Stomach smooth muscle (tissue), 2 donors: ENCODE results near the gene PANX2.
A peak's percentile ranks its signal among the peaks of the same experiment; 100 is the strongest.

ENCODE experiments used
- H3K27ac ChIP-seq: one replicate; pipeline ENCODE4 v1.7.0; 2013; ENCODE audit warnings: mild to moderate bottlenecking, low read length, inconsistent platforms
- H3K27me3 ChIP-seq, 2 donors: one replicate each; pipeline ENCODE4 v1.7.0; 2013; ENCODE audit warnings: low read length in 2 of 2; ENCODE audit not compliant: insufficient read depth in 2 of 2, control insufficient read depth in 1 of 2
- H3K36me3 ChIP-seq, 2 donors: one replicate each; pipeline ENCODE4 v1.7.0; 2013; ENCODE audit warnings: low read length in 2 of 2; ENCODE audit not compliant: control insufficient read depth in 2 of 2, insufficient read depth in 2 of 2
- H3K4me1 ChIP-seq: one replicate; pipeline ENCODE4 v1.7.0; 2013; ENCODE audit warnings: low read length; ENCODE audit not compliant: control insufficient read depth, insufficient read depth
- H3K4me3 ChIP-seq, 2 donors: one replicate each; pipeline ENCODE4 v1.7.0; 2013; ENCODE audit warnings: low read length in 2 of 2
- H3K9ac ChIP-seq, 2 donors: one replicate each; pipeline ENCODE4 v1.7.0; 2013; ENCODE audit warnings: low read length in 2 of 2, mild to moderate bottlenecking in 1 of 2
- H3K9me3 ChIP-seq, 2 donors: one replicate each; pipeline ENCODE4 v1.7.0; 2013; ENCODE audit warnings: low read length in 2 of 2; ENCODE audit not compliant: control insufficient read depth in 2 of 2
- donor health status: healthy.
- donor health status: Pancreatic carcinoma.

Gene PANX2

DNA sequence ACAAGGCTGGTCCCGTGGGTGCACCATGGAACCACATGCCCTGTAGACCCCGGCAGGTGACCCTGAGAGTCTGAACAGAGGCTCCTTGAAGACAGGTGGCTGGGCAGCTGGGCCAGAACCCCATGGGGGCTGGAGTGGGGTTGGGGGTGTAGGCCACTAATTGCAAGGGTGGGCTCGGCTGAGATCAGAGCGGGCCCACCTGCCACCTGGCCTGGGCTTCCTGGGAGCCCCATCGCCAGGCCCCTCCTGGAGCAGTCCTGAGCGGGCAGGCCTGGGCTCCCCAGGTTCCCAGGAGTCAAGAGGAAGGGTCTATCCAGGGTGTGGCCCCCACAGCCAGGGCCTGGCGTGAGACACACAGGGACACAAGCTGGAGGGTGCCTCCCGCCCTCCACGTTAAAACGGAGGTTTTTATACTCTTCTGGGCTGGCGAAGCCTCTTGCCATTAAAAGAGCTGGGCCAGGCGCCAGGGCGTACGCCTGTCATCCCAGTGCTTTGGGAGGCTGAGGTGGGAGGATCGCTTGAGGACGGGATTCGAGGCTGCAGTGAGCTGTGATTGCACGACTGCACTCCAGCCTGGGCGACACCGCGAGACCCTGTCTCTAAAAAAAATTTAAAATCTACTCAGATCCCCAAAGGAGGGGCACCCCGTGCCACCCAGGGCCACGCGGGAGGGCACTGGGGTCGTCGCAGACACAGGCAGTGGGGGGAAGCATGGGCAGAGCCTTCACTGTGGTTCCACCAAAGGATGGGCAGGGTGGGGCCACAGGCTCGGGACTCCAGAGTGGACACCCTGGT, 10.4 kb downstream of the PANX2 start:
- no peaks in the 10 kb centered on the region for H3K9me3 ChIP-seq
- no peak overlapping the region for H3K27ac ChIP-seq
- H3K4me3 ChIP-seq: no peak overlapping the region
- H3K4me1 ChIP-seq: peaks cover 19% of the 10 kb centered on the region
- H3K9ac ChIP-seq: no peak overlapping the region
- H3K36me3 ChIP-seq: no peaks in the 10 kb centered on the region
- peaks cover 7 to 14% of the 10 kb centered on the region in 2 donors for H3K27me3 ChIP-seq

DNA sequence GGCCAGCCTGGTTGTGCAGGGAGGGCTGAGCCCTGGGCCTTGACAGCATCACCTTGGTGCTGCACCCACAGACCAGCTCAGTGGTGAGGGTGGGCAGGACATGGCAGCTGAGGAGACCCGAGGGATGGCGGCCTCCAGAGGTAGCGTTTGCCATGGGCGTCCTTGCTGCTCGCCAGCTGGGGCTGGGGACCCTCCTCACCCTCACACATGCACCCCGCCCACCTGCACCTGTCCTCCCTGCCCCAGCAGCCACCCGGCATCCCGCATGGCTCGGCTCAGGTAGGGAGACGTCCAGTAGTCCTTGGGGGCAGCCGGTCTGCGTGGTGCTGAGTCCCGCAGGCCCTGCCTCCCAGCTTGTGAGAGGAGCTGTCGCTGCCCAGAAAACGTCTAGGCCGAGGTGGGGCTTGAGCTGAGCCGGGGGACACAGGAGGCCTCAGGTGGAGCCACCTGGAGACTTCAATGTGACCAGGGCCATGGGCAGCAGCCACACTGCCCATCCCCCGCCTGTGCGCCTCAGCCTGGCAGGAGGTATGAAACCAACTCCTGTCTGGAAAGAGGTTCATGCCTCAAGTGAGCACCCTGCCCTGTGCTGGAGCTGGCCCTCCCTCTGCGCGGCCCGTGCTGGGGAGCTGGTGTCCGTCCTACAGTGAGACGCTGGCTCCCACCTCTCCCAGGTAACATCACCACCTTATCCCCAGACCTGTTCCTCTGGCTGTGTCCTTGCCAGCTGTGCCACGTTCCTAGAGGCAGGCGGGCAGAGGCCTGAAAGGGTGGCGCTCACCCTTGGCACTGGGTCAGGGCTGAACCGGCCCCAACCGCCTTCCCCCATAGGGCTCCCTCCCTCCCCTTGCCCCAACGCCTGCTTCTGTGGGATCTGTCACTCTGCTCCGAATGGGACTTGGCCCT, 11.9 kb downstream of the PANX2 start:
- Histone ChIP-seq H3K27me3 (peaks cover 7 to 13% of the 10 kb centered on the region in 2 donors), H3K4me1 (peaks cover 27% of the 10 kb centered on the region), H3K27ac (no peak overlapping the region), H3K4me3 (no peak overlapping the region), H3K9me3 (no peaks in the 10 kb centered on the region), H3K9ac (no peak overlapping the region), H3K36me3 (no peaks in the 10 kb centered on the region)

DNA sequence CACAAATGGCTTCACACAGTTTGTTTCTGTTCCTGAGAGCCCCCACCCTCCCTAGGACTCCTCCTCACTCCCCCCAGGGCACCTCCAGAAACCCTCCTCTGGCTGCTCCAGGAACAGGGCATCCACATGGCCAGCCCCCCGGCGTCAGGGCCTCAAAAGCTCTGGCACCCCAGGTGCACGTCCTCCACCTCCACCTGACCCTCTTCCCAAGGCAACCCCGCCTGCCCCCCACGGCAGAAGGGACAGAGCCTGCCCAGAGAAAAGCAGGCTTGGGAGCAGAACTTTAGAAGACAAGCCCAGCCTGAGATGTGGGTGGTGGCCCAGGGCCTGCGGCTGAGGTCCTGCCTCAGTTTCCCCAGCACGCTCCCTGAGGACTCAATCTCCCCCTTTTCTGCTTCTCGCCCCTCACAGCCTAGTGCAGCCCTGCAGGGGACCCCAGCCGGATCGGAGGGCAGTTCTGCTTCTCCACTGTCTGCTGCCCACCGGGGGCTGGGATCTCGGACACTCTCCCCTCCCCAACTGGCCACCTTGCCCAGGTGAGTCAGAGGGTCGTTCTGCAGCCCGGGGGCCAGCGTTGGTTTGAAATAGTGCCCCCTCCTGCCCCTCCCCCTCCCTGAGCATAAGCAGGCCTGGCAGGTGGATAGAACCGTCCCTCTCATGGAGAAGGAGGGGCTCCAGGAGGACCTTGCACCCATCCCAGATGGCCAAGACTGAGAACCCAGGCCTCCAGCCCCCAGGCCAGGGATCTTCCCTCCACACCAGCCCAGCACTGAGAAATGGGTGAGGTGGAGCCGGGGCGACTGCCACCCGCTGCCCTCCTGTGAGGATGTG, 12.8 kb downstream of the PANX2 start:
- Histone ChIP-seq H3K4me1 (peaks cover 27% of the 10 kb centered on the region), H3K9me3 (no peaks in the 10 kb centered on the region), H3K27ac (no peak overlapping the region), H3K4me3 (peak overlapping the region in 1 of 2 donors; percentile 22), H3K27me3 (peaks cover 7 to 11% of the 10 kb centered on the region in 2 donors), H3K9ac (no peak overlapping the region), H3K36me3 (no peaks in the 10 kb centered on the region)

DNA sequence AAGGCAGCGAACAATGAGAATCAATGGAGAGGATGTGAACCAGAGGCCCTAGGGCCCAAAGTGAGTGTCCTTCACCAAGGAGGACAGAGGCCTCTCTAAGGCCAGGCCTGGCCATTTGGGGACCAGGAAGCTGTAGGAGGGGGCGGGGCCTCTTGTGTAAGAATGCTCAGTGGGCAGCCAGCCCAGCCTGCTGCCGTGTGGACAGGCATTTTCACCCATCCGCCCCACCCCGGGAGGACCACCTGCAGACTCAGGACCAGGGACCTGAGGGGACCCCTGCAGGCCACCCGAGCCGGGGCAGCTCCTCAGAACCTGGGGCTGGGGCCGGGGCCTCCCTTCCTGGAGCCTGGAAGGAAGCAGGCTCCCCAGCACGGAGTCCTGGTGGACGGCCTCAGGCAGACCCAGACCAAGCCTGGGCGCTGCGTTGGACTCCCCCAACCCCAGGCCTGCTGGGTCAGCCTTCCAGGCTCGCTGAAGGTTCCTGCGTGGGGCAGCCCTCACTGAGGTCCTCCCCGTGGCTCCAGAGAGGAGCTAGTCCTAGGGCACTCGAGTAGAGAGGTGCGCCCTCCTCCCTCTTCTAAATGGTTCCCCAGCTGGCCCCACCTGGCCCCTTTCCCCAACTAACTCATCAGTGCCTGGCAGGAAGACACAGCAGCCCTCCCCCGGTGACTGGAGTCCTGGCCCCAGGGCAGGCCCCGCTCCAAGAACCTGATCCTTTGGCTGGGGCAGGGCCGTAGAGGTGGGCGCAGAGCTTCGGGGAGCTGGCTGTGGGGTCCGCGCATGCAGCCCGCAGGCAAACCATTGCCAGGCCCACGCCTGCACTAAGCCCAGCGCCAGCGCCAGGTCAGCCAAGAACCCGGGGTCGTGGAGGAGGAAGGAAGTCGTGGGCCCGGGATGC, 13.7 kb downstream of the PANX2 start:
- Histone ChIP-seq H3K4me3 (peak overlapping the region in 1 of 2 donors; percentile 22), H3K27ac (no peak overlapping the region), H3K9ac (no peak overlapping the region), H3K27me3 (peaks cover 1 to 8% of the 10 kb centered on the region in 2 donors), H3K9me3 (no peaks in the 10 kb centered on the region), H3K36me3 (no peaks in the 10 kb centered on the region), H3K4me1 (peaks cover 34% of the 10 kb centered on the region)

DNA sequence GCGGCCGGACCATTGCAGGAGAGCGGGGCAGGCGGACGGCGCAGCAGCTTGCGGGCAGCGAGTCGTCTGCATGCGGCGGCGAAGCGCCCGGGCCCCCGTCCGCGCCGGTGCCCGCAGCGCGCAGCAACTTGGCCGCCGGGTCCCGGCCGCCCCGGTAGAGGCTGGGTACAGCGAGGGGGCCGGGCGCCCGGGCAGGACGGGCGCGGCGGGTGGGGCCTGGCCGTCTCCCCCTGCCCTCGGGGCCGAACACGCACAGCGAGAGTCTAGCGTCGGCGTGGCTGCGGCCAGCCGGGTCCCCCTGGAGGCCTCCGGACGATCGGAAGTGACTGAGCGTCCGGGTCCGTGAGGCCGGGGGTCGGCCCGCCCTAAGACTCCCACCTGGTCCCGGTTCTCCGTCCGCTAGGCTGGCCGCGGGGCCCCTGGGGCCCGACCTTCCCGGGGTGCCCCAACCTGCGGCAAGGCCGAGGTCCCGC, 14.4 kb downstream of the PANX2 start:
- peaks cover 0 to 3% of the 10 kb centered on the region in 2 donors for H3K27me3 ChIP-seq
- no peak overlapping the region for H3K27ac ChIP-seq
- H3K36me3 ChIP-seq: no peaks in the 10 kb centered on the region
- H3K9me3 ChIP-seq: no peaks in the 10 kb centered on the region
- peak overlapping the region; percentile 68 to 83 for H3K4me3 ChIP-seq
- H3K4me1 ChIP-seq: peaks cover 40% of the 10 kb centered on the region
- H3K9ac ChIP-seq: peak overlapping the region; percentile 66 to 68

DNA sequence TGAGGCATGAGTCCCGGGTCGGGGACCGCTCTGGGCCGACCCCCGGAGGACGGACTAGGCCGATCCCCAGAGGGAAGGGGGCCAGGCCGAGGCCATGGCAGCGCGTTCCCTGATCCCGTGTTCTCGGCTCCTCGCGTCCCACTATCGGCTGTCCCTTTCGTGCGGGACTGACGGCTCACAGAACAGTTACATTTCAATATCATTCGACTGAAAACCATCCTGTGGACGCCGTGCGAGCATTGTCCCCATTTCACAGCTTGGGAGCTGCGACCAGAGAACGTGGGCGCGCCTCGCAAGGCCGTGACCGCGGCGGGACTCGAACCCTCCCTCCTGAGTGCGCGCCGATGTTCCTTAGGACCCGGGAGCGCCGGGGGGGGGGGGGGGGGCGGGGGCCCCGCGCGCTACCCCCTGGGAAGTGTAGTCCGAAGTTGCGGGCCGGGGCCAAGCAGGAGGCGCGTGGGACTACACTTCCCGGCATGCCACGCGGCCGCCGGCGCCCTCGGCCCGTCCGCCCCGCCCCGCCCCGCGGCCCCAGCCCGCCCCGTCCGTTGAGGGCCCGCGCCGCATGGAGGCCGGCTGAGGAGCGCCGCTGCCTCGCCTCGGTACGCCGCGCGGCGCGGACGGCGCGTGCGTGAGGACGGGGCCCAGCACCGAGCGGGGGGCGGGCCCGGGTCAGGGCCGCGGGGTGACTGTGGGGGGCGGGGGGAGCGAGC, 15.0 kb downstream of the PANX2 start, which contains the start of gene TRABD:
Gene TRABD (plus strand): TSS at position 539 of the 713 bp plus-strand sequence. CDS start 7,148 bp downstream, outside the sequence.
- peak within 1 kb of the TSS; percentile 68 to 83 for H3K4me3 ChIP-seq
- no peaks in the 10 kb centered on the region for H3K36me3 ChIP-seq
- H3K9me3 ChIP-seq: no peaks in the 10 kb centered on the region
- H3K4me1 ChIP-seq: peaks cover 46% of the 10 kb centered on the region
- H3K9ac ChIP-seq: peak within 1 kb of the TSS; percentile 66 to 68
- no peaks in the 10 kb centered on the region for H3K27me3 ChIP-seq
- no peak within 1 kb of the TSS for H3K27ac ChIP-seq

DNA sequence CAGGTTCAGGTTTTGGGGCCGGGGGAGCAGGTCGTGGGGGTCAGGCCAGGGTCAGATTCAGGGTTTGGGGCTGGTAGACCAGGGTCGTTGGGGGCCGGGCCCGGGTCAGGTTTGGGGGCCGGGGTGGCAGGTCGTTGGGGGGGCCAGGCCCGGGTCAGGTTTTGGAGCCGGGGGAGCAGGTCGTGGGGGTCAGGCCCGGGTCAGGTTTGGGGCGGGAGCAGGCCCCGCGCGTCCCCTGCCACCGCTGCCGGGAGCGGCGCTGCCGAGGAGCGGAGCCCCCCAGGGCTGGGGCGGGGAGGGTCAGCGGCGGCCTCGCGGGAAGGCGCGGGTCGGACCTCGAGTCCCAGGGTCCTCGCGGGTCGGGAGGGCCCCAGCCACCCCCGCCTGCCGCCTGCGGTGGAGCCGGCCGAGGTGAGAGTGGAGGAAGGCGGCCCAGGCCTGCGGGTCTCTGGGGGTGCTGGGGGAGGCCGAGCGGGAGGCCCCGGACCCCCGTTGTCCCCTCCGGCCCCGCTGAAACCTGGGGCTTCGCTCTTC, 15.7 kb downstream of the PANX2 start:
- peaks cover 54% of the 10 kb centered on the region for H3K4me1 ChIP-seq
- H3K27me3 ChIP-seq: no peaks in the 10 kb centered on the region
- H3K27ac ChIP-seq: no peak overlapping the region
- H3K9me3 ChIP-seq: no peaks in the 10 kb centered on the region
- peak overlapping the region; percentile 52 to 73 for H3K4me3 ChIP-seq
- no peaks in the 10 kb centered on the region for H3K36me3 ChIP-seq
- peak overlapping the region; percentile 62 to 67 for H3K9ac ChIP-seq

DNA sequence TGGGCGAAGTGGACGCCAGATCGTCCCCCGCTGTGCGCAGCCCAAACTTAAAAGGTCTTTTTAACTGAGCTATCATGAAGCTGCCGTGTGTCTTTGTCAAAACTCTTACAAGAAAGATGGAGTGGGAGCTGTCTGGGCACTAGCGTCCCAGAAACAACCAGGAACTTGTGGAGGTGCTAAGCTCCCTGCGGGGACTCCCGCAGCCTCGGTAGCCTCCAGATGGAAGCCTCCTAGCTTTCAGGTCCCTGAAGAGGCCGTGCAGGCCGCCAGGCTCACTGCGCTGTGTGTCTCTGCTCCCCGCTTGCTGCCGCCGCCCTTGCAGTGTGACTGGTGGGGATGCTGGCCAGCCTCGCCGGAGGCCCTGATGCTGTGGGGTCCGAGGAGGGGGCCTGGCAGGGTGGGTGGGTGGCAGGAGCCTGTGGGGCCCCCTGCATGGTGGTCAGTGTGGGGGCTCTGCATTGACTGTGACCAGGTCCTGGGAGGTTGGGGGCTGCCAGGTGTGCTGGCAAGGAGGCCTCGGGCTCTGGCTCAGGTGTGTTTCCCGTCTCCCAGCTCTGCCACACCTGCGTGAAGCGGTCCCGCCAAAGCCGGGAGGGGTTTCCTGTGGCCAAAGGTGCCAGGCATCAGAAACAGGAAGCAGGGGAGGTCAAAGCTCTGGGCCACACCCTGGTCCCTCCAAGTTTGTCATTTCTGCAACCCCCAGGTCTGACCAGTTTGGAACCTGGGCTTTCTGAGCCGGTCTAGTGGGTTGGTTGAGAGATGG, 16.4 kb downstream of the PANX2 start:
- Histone ChIP-seq H3K27ac (no peak overlapping the region), H3K27me3 (no peaks in the 10 kb centered on the region), H3K9me3 (no peaks in the 10 kb centered on the region), H3K4me3 (peak overlapping the region; percentile 52 to 73), H3K9ac (peak overlapping the region; percentile 62 to 67), H3K4me1 (peaks cover 55% of the 10 kb centered on the region), H3K36me3 (no peaks in the 10 kb centered on the region)
